ENCODE data around the gene FAM50B. TPM values are rescaled to one million over a fixed set of nuclear protein-coding genes. Genes with fewer than 3 reads are reported as not detected.

FAM50B gene
- total and polyA plus RNA-seq, 2 donors (not counting 1 experiment from before 2014, with no cell fraction given) = 4.2 to 9.8 TPM

DNA sequence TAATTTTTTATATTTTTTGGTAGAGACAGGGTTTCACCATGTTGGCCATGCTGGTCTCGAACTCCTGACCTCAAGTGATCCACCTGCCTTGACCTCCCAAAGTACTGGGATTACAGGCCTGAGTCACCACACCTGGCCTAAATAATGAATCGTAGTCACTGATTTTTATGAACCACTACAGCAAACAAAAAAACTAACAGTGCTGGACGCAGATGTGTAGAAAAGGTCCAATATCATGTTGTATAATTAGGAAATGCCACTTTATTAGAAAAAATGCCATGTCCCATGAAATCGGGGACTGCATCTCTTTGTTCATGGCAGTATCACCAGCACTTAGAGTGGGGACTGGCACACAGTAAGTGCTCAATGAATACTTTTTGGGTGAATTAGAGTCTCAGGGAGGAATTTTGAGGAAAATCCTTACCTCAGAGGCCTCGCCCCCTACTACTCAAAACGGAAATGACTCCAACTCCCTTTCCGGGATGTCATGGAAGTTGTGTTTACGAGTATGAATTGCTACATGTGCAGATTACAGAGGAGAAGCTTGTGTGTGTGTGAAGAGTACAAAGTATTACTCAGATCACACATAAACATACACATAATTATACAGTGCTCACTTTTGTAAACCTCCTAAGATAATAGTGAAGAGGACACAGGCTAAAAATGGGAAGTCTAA lies 43.6 kb upstream of the FAM50B start:
- peaks cover 19% of the 10 kb centered on the region for H3K4me1 Mint-ChIP-seq
- WGBS (ENCODE audit: insufficient coverage) = 100% methylated on average over 1 of the region's 8 CpGs
- POLR2A ChIA-PET = no interaction called here

More for the DNA sequence above, 43.6 kb upstream of the FAM50B start:
- DNase-seq (no peak), ATAC-seq (ENCODE audit: low read depth) (no peak)
- no peak overlapping the region for H3K27ac ChIP-seq (ENCODE audit: low read length in 2 of 2)
- CTCF ChIA-PET = no interaction called here
- H4K20me1 ChIP-seq (ENCODE audit: control insufficient read depth, insufficient read depth, low read length, poor library complexity, severe bottlenecking) = no peaks in the 10 kb centered on the region
- intact Hi-C loops (cut with micrococcal nuclease) = loop anchor here (2.0 kb wide), 1 partner anchor 59 kb away; no protein-coding TSS in a partner anchor
- H3K27ac Mint-ChIP-seq = no peak overlapping the region
- H3K4me3 ChIP-seq (ENCODE audit: control extremely low read depth in 1 of 5, extremely low read depth in 1 of 5, insufficient read depth in 1 of 5, low read depth in 2 of 5, low read length in 4 of 5) = no peak overlapping the region
- no peaks in the 10 kb centered on the region for H3K27me3 Mint-ChIP-seq
- no peak overlapping the region for H2AFZ ChIP-seq (ENCODE audit: insufficient read depth, low read depth, low read length, poor library complexity, severe bottlenecking)
- H3K79me2 ChIP-seq (ENCODE audit: control insufficient read depth, insufficient read depth, low read length) = no peaks in the 10 kb centered on the region
- H3K4me1 ChIP-seq (ENCODE audit: control insufficient read depth in 2 of 2, insufficient read depth in 2 of 2, low read length in 2 of 2) = peaks cover 4 to 8% of the 10 kb centered on the region in 2 donors
- no peaks in the 10 kb centered on the region for H3K9me3 Mint-ChIP-seq (ENCODE audit: insufficient read depth)
- TF ChIP-seq EZH2 (IDR thresholded peaks at IDR 0.05; ENCODE audit: borderline replicate concordance, insufficient read depth, low read depth, low read length, poor library complexity, severe bottlenecking) = no peak
- TF ChIP-seq, protein P1, sequence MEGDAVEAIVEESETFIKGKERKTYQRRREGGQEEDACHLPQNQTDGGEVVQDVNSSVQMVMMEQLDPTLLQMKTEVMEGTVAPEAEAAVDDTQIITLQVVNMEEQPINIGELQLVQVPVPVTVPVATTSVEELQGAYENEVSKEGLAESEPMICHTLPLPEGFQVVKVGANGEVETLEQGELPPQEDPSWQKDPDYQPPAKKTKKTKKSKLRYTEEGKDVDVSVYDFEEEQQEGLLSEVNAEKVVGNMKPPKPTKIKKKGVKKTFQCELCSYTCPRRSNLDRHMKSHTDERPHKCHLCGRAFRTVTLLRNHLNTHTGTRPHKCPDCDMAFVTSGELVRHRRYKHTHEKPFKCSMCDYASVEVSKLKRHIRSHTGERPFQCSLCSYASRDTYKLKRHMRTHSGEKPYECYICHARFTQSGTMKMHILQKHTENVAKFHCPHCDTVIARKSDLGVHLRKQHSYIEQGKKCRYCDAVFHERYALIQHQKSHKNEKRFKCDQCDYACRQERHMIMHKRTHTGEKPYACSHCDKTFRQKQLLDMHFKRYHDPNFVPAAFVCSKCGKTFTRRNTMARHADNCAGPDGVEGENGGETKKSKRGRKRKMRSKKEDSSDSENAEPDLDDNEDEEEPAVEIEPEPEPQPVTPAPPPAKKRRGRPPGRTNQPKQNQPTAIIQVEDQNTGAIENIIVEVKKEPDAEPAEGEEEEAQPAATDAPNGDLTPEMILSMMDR (IDR thresholded peaks at IDR 0.05) = no peak
- H3K27me3 ChIP-seq (replicated peaks in 1 of 4; ENCODE audit: control extremely low read depth in 1 of 4, control insufficient read depth in 3 of 4, insufficient read depth in 4 of 4, low read length in 3 of 4) = no peaks in the 10 kb centered on the region
- no peak overlapping the region for H3K9ac ChIP-seq (ENCODE audit: low read length)
- no peak overlapping the region for H3K4me2 ChIP-seq (replicated peaks; ENCODE audit: low read depth, low read length, poor library complexity, severe bottlenecking)
- no peaks in the 10 kb centered on the region for H3K36me3 ChIP-seq (replicated peaks in 1 of 2; ENCODE audit: control extremely low read depth in 1 of 2, control insufficient read depth in 1 of 2, extremely low read depth in 1 of 2, insufficient read depth in 2 of 2, low read length in 1 of 2)
- H3K9me3 ChIP-seq (ENCODE audit: control extremely low read depth in 1 of 3, control insufficient read depth in 2 of 3, insufficient read depth in 1 of 3, low read length in 2 of 3) = peaks cover 0 to 6% (median 0%) of the 10 kb centered on the region in 3 donors
- no peak overlapping the region for H3K4me3 Mint-ChIP-seq

Data from B cell (primary cell).